HepG2 (cell line): Measurements from ENCODE around the gene SMLR1. TPM values are rescaled to one million over a fixed set of nuclear protein-coding genes. Genes with fewer than 3 reads are reported as not detected.
A peak's percentile ranks its signal among the peaks of the same experiment; 100 is the strongest.

Experiments
- ARID3A ChIP-seq: IDR thresholded peaks from 2 replicates; pipeline ENCODE4 v1.6.1; 2012; ENCODE audit warnings: low read depth, low read length, improper control_type of control experiment
- ARID4A ChIP-seq: sonication (generic); formaldehyde crosslinking; IDR thresholded peaks from 2 replicates; pipeline ENCODE4 v1.5.0; 2020; ENCODE audit warnings: mild to moderate bottlenecking, missing genetic modification reagents, borderline replicate concordance
- CHCHD3 ChIP-seq: sonication (generic); formaldehyde crosslinking; IDR thresholded peaks from 2 replicates; pipeline ENCODE4 v1.8.0; 2022; ENCODE audit warnings: mild to moderate bottlenecking, missing genetic modification reagents, moderate library complexity
- GFI1 ChIP-seq: sonication (generic); formaldehyde crosslinking; IDR thresholded peaks from 2 replicates; pipeline ENCODE4 v1.5.0; 2020; ENCODE audit warnings: missing genetic modification reagents, mild to moderate bottlenecking, borderline replicate concordance
- HMGXB3 ChIP-seq: sonication (generic); formaldehyde crosslinking; IDR thresholded peaks from 2 replicates; pipeline ENCODE4 v1.4.0; 2020; ENCODE audit warnings: missing genetic modification reagents, borderline replicate concordance
- KDM6A ChIP-seq: IDR thresholded peaks from 2 replicates; pipeline ENCODE4 v1.6.1; 2016; ENCODE audit warnings: low read depth
- MLX ChIP-seq: IDR thresholded peaks from 2 replicates; pipeline ENCODE4 v1.6.1; 2016
- PHF5A ChIP-seq: IDR thresholded peaks from one replicate; pipeline ENCODE4 v1.6.1; 2018; ENCODE audit warnings: low read depth, missing genetic modification reagents; ENCODE audit not compliant: unreplicated experiment
- SAP130 ChIP-seq: IDR thresholded peaks from 2 replicates; pipeline ENCODE4 v1.6.1; 2016; ENCODE audit warnings: low read depth
- SIN3A ChIP-seq: IDR thresholded peaks from 2 replicates; pipeline ENCODE4 v1.6.1; 2011; ENCODE audit warnings: low read depth, mild to moderate bottlenecking, control low read depth, low read length, borderline replicate concordance
- SIN3B ChIP-seq: fragments of 150-350 bp; IDR thresholded peaks from 2 replicates; pipeline ENCODE4 v1.6.1; 2014; ENCODE audit warnings: low read length
- SP1 ChIP-seq, 2 experiments: fragments of 450-650 bp in 1 of 2; sonication (generic) in 1 of 2; formaldehyde crosslinking in 1 of 2; IDR thresholded peaks; 2 replicates each; pipeline versions ENCODE4 v1.4.0 to v1.6.1; 2016 to 2020; ENCODE audit warnings: missing genetic modification reagents in 1 of 2
- TFAP4 ChIP-seq: sonication (generic); IDR thresholded peaks from 2 replicates; pipeline ENCODE4 v1.6.1; 2016; ENCODE audit warnings: low read depth, borderline replicate concordance
- ZBTB1 ChIP-seq: sonication (generic); formaldehyde crosslinking; IDR thresholded peaks from 2 replicates; pipeline ENCODE4 v1.4.0; 2020; ENCODE audit warnings: missing genetic modification reagents, borderline replicate concordance
- ZNF124 ChIP-seq: sonication (generic); formaldehyde crosslinking; IDR thresholded peaks from 2 replicates; pipeline ENCODE4 v1.4.0; 2020; ENCODE audit warnings: missing genetic modification reagents
- ZNF629 ChIP-seq: sonication (generic); formaldehyde crosslinking; conservative IDR thresholded peaks from 2 replicates; pipeline ENCODE4 v1.5.0; 2020; ENCODE audit warnings: missing genetic modification reagents
- ZSCAN20 ChIP-seq: sonication (generic); formaldehyde crosslinking; IDR thresholded peaks from 2 replicates; pipeline ENCODE4 v1.4.0; 2020; ENCODE audit warnings: missing genetic modification reagents, mild to moderate bottlenecking, borderline replicate concordance
- polyA plus RNA-seq, 8 experiments: library from polyadenylated mRNA; depleted of rRNA in 3 of 8; stranded (reverse) in 7 of 8; unstranded in 1 of 8; fragments of >200 nt; fragmentation: Illumina TruSeq in 4 of 8; extraction: Trizol in 4 of 8; gene quantifications; 2 replicates each; pipeline versions ENCODE4 v1.2.1 to v1.2.3, GENCODE V29; 2011 to 2016; ENCODE audit warnings: low read depth in 4 of 8, missing spikeins in 1 of 8, mixed read lengths in 1 of 8; ENCODE audit not compliant: insufficient read depth in 1 of 8
- total RNA-seq, 5 experiments: library from RNA; depleted of rRNA; stranded (reverse); fragments of >200 nt; fragmentation: Illumina TruSeq; extraction: Trizol; gene quantifications; 2 replicates each; pipeline ENCODE4 v1.2.3, GENCODE V29; 2016; ENCODE audit warnings: low read depth in 1 of 5

Gene SMLR1
- total and polyA plus RNA-seq, 2 of the 13 experiments (the other 11 are each of a cell fraction or from before 2014, with no cell fraction given): 41.8 to 104 TPM

- no peak for TF ChIP-seq ZBTB1 (CRISPR knock-in tag)
- peak; percentile 100 for TF ChIP-seq KDM6A (CRISPR knock-in tag)
- TF ChIP-seq GFI1 (CRISPR knock-in tag): peak; percentile 99
- TF ChIP-seq PHF5A (CRISPR knock-in tag): peak; percentile 70
- TF ChIP-seq SIN3A: no peak
- peak; percentile 94 for TF ChIP-seq SAP130
- no peak for TF ChIP-seq CHCHD3 (CRISPR knock-in tag)
- TF ChIP-seq ZNF629 (CRISPR knock-in tag): peak; percentile 54
- TF ChIP-seq ARID3A: peak; percentile 96
- TF ChIP-seq TFAP4: peak; percentile 64; the same call in 1 of the 2 replicates
- peak; percentile 96; the same call in 1 of the 2 replicates for TF ChIP-seq ZNF124
- peak; percentile 96 for TF ChIP-seq MLX
- TF ChIP-seq ZSCAN20 (CRISPR knock-in tag): no peak
- no peak for TF ChIP-seq SIN3B
- TF ChIP-seq HMGXB3: peak; percentile 92
- peak; percentile 60; the same call in 1 of the 2 replicates for TF ChIP-seq ARID4A
- TF ChIP-seq SP1 (IDR thresholded peaks at IDR 0.05): no peak
- TF ChIP-seq SP1 (CRISPR knock-in tag; IDR thresholded peaks at IDR 0.05): 0 out of 2 replicates have a peak, but pooled peaks have one; percentile 18
Measured at GRCh38 chr6:130863415-130864230, 36.4 kb downstream of the SMLR1 start (continued).
